Esophagus squamous epithelium (tissue), 5 donors: Measurements from ENCODE around the gene COA8. TPM values are rescaled to one million over a fixed set of nuclear protein-coding genes. Genes with fewer than 3 reads are reported as not detected.
"Not testable (repeated sequence)": the region's sequence is repeated elsewhere in the genome, so short reads cannot be mapped to it uniquely, and the experiment has no call there.

Experiments used
- DNase-seq: peaks from one replicate; lab custom pipeline; 2025; lab: John Stamatoyannopoulos, UW
- H3K27ac ChIP-seq, 4 donors: fragments of 200-600 bp; sonication (generic); one replicate each; pipeline ENCODE4 v1.5.1; 2016 to 2019; ENCODE audit warnings: mild to moderate bottlenecking in 1 of 4
- H3K27me3 ChIP-seq, 4 donors: fragments of 200-600 bp; sonication (generic); 1 replicate in 3 of 4; 2 replicates in 1 of 4; pipeline versions ENCODE4 v1.5.1 to v1.6.0; 2017 to 2021; ENCODE audit warnings: antibody characterized with exemption in 1 of 4
- H3K36me3 ChIP-seq, 3 donors: fragments of 200-600 bp; sonication (generic); one replicate each; pipeline ENCODE4 v1.5.1; 2016 to 2019
- H3K4me1 ChIP-seq, 3 donors: fragments of 200-600 bp; sonication (generic); one replicate each; pipeline ENCODE4 v1.5.1; 2017 to 2019
- H3K4me3 ChIP-seq, 4 donors: fragments of 200-600 bp; sonication (generic); 1 replicate in 3 of 4; 2 replicates in 1 of 4; pipeline ENCODE4 v1.5.1; 2016 to 2019; ENCODE audit warnings: mild to moderate bottlenecking in 2 of 4, moderate library complexity in 1 of 4
- H3K9me3 ChIP-seq, 3 donors: fragments of 200-600 bp; sonication (generic); one replicate each; pipeline ENCODE4 v1.5.1; 2016 to 2019
- POLR2A ChIP-seq, 4 donors: fragments of 450-650 bp; IDR thresholded peaks; one replicate each; pipeline ENCODE4 v1.6.1; 2017; ENCODE audit warnings: antibody characterized with exemption in 4 of 4, mild to moderate bottlenecking in 4 of 4, moderate library complexity in 3 of 4
- WGBS, 2 donors: methylation state at CpG; one replicate each; pipeline ENCODE4 v1.1.5; 2018; 5-methylcytosine and 5-hydroxymethylcytosine counted together
- intact Hi-C: fragments of 100-400 bp; cut with DNase I; formaldehyde crosslinking; loops from one replicate; pipeline ENCODE4 v1.15.0; 2022
- total RNA-seq, 4 donors: library from RNA; depleted of rRNA; stranded (reverse); fragments of >200 nt; gene quantifications; one replicate each; pipeline ENCODE4 v1.1.0, GENCODE V29; 2016
- TF ChIP-seq, protein P1 (sequence below), 6 experiments: fragments of 450-650 bp in 4 of 6; fragments of 200-600 bp in 2 of 6; sonication (generic) in 2 of 6; IDR thresholded peaks; one replicate each; pipeline ENCODE4 v1.5.1; 2016 to 2019; ENCODE audit warnings: antibody characterized with exemption in 6 of 6, mild to moderate bottlenecking in 4 of 6, moderate library complexity in 4 of 6
- donor health status: DM: yes; HTN: yes; CAD: no.

The COA8 gene
- total RNA-seq, 4 donors from 2014 or later: 18.2 to 28.7 (median 22.7) TPM

DNA sequence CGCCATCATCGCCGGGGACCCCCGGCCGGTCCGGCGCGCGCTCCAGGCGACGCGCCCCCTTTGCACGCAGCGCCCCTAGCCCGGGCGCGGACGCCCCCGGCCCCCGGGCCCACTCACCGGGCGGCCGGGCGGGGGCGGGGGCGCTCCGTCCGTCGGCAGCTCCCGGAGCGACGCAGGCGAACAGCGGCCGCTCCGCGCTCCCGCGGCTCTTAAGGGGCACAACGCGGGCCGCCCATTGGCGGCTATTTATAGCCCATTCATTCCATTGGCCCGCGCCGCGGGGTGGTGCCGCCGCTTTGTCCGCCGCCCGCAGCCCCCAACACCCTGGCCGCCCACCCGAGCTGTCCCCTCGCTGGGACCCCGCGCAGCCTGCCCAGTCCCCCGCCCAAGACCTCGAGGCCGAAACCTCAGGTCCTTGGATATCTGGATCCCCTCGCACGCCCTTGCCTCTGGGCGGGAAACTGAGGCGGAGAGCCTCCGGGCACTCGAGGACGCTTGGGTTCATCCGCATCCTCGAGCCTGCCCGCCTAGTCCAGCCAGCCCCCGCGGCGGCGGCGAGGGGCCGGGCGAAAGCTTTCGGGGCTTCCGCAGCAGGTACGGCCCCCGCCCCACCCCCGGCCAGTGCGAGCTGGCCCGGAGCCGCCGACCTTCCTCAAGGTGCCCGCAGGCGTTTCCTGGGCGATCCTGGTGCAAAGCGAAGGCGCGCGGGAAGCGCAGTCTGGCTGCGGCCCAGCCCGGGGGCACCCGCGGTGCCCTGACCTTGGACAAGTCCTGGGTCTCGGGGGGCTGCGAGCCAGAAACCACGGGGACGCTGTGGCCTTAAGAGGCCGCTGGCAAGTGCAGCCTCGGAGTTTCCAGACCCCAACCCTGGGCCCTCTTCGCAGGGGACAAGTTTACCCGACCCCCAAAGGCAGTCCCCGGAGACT is 39.8 kb upstream of the COA8 start, which contains the start of gene CKB:
Gene CKB, minus strand, starts transcription at position 182 of the 926 bp plus-strand sequence. CDS start 337 bp downstream, outside the sequence.
- H3K27me3 ChIP-seq: peaks cover 0 to 30% (median 0%) of the 10 kb centered on the region in 4 donors
- DNase-seq: no peak
- no peaks in the 10 kb centered on the region for H3K36me3 ChIP-seq
- no peaks in the 10 kb centered on the region for H3K9me3 ChIP-seq
- H3K4me1 ChIP-seq: peaks cover 45 to 74% (median 52%) of the 10 kb centered on the region in 3 donors
- peak within 1 kb of the TSS; percentile 79 to 93 (median 84) for H3K27ac ChIP-seq
- TF ChIP-seq, protein P1, sequence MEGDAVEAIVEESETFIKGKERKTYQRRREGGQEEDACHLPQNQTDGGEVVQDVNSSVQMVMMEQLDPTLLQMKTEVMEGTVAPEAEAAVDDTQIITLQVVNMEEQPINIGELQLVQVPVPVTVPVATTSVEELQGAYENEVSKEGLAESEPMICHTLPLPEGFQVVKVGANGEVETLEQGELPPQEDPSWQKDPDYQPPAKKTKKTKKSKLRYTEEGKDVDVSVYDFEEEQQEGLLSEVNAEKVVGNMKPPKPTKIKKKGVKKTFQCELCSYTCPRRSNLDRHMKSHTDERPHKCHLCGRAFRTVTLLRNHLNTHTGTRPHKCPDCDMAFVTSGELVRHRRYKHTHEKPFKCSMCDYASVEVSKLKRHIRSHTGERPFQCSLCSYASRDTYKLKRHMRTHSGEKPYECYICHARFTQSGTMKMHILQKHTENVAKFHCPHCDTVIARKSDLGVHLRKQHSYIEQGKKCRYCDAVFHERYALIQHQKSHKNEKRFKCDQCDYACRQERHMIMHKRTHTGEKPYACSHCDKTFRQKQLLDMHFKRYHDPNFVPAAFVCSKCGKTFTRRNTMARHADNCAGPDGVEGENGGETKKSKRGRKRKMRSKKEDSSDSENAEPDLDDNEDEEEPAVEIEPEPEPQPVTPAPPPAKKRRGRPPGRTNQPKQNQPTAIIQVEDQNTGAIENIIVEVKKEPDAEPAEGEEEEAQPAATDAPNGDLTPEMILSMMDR (IDR thresholded peaks at IDR 0.05): no peak
- peak in 2 of 4 donors; percentile 62 to 81 for TF ChIP-seq POLR2A (IDR thresholded peaks at IDR 0.05)
- intact Hi-C loops: no loop called here
- 0 to 2% methylated on average over 6 to 13 of the region's 107 CpGs for WGBS, 2 donors
- peak within 1 kb of the TSS; percentile 54 to 88 (median 62) for H3K4me3 ChIP-seq

DNA sequence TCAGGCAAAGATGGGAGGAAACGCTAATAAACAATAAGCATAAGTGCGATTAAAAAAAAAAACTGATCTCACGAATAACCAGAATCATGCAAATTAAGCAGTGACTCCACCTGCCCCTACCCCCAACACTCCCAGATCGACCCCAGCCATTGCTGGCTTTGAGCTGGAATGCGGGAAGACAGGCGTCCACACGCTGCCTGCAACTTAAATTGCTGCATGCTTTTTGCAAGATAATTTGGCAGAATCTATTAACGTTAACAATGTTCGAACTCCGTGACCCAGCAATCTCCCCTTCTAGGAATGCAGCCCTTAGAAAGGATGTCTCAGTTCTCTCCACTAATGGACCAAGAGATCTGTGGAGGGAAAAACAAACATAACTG is 39.2 kb upstream of the COA8 start:
- Histone ChIP-seq H3K27ac (peak overlapping the region in 1 of 4 donors; percentile 88), H3K36me3 (no peaks in the 10 kb centered on the region), H3K4me1 (peaks cover 45 to 74% (median 47%) of the 10 kb centered on the region in 3 donors), H3K4me3 (peak overlapping the region in 2 of 4 donors; percentile 54 to 70), H3K9me3 (no peaks in the 10 kb centered on the region), H3K27me3 (peaks cover 0 to 30% (median 0%) of the 10 kb centered on the region in 4 donors)
- no peak for DNase-seq
- intact Hi-C loops: no loop called here
- TF ChIP-seq, protein P1 (IDR thresholded peaks at IDR 0.05): no peak
- TF ChIP-seq POLR2A (IDR thresholded peaks at IDR 0.05): no peak
- 50 to 71% methylated on average over 8 to 10 of the region's 10 CpGs for WGBS, 2 donors

DNA sequence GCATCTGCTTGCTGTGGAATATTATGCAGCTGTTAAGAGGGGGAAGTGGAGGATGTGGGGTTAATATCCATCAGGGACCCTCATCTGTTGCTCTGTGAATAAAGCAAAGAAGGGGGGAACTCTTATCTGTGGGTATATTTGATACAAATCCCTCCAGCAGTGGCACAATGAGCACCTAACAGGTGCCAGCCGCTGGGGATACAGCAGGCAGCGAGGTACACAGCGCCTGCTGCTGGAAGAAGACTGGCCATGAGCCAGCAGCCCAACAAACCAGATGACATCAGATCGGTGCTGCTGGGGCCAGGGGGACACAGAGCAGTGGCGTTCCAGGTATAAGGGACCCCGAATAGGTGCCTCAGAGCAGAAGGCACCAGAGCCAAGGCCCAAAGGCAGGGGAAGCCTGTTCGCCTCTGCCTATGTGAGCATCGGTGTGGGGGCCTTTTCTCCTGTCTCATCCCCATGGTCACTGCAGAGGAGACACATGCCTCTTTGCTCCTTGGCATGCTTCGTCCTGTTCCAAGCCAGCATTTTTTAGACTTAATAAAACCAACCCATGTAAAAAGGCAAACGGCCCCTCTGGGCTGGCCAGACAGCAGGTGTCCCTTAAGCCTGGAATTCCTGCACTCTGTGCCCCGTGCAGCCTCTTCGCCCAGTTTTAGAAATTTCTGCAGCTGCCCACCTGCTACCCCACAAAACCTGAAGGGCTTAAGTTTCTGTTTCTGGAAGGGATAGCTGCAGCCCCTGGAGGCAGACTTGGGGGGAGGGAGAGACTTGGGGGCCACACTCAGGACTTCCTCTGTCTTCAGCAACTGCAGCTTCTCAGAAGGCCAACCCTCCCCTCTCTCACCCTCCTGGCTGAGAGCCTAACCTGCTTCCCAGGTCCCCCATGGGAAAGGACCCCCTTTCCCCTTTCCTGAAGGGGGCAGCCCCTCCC is 38.5 kb upstream of the COA8 start:
- Histone ChIP-seq H3K27ac (no peak overlapping the region), H3K9me3 (no peaks in the 10 kb centered on the region), H3K36me3 (no peaks in the 10 kb centered on the region), H3K4me3 (no peak overlapping the region), H3K4me1 (peaks cover 39 to 73% (median 41%) of the 10 kb centered on the region in 3 donors), H3K27me3 (peaks cover 0 to 30% (median 0%) of the 10 kb centered on the region in 4 donors)
- intact Hi-C loops: no loop called here
- TF ChIP-seq POLR2A (IDR thresholded peaks at IDR 0.05): no peak
- TF ChIP-seq, protein P1 (IDR thresholded peaks at IDR 0.05): no peak
- 69 to 94% methylated on average over 6 to 11 of the region's 12 CpGs for WGBS, 2 donors
- DNase-seq: no peak

DNA sequence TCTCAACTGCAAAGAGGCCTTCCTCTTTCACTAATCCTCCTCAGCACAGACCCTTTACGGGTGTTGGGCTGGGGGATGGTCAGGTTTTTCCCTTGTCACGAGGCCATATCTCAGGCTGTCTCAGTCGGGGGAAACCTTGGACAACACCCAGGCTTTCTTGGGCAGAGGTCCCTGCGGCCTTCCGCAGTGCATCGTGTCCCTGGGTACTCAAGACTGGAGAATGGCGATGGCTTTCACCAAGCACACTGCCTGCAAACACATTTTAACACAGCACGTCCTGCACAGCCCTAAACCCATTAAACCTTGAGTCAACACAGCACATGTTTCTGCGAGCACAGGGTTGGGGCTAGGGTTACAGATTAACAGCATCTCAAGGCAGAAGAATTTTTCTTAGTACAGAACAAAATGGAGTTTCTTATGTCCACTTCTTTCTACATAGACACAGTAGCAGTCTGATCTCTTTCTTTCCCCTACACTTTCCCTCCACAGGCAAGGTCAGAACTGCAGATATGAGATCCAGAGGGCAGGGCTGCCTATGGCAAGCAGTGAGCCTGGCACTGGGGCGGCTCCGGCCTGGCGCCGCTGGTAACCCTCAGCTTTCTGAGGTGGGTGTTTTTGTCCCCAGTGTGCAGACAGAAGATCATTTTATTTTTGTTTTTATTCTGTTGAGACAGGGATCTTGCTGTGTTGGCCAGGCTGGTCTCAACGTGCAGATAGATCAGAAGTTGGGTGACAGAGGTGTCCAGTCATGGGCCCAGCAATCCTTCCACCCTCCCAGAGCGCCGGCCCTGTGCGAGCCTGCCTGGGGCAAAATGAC is 37.1 kb upstream of the COA8 start:
- 60 to 69% methylated on average over 8 to 9 of the region's 17 CpGs for WGBS, 2 donors
- Histone ChIP-seq H3K27me3 (peaks cover 0 to 28% (median 0%) of the 10 kb centered on the region in 4 donors), H3K4me1 (peaks cover 39 to 73% (median 40%) of the 10 kb centered on the region in 3 donors), H3K27ac (peak overlapping the region in 1 of 4 donors; percentile 6)
- H3K36me3 ChIP-seq, H3K4me3 ChIP-seq, intact Hi-C loops, DNase-seq, H3K9me3 ChIP-seq: not testable (repeated sequence)
